OCI-LY7 (cell line): ENCODE measurements around the gene TAAR2. TPM values are rescaled to one million over a fixed set of nuclear protein-coding genes. Genes with fewer than 3 reads are reported as not detected.
"Not testable (repeated sequence)": the region's sequence is repeated elsewhere in the genome, so short reads cannot be mapped to it uniquely, and the experiment has no call there.

Experiments used
- BruUV-seq: library from RNA; stranded (reverse); fragments of 400-500 nt; replicated peaks from 2 replicates; lab custom pipeline; 2021; lab: Mats Ljungman, UMichigan
- CTCF ChIA-PET: fragments of 300-600 bp; sonication (Branson Sonifier 250); formaldehyde crosslinking; loops from one replicate; lab custom pipeline; 2022; ENCODE audit warnings: antibody characterized with exemption; ENCODE audit not compliant: unreplicated experiment; lab: Charles Lee
- POLR2A ChIA-PET: fragments of 300-600 bp; sonication (Branson Sonifier 250); formaldehyde crosslinking; loops from one replicate; lab custom pipeline; 2022; ENCODE audit warnings: antibody characterized with exemption; lab: Charles Lee
- DNase-seq: peaks from one replicate; pipeline ENCODE4 v3.0.0-alpha.2; 2015; ENCODE audit warnings: low spot score
- H2AFZ ChIP-seq: fragments of 200-600 bp; sonication (generic), shearing (Covaris generic); 2 replicates; pipeline ENCODE4 v1.6.1; 2014; ENCODE audit warnings: mild to moderate bottlenecking, antibody characterized with exemption, low read length, moderate library complexity
- H3K27ac ChIP-seq: fragments of 200-600 bp; sonication (generic); 2 replicates; pipeline ENCODE4 v1.5.1; 2014; ENCODE audit warnings: mixed run types, low read depth, mild to moderate bottlenecking, moderate library complexity, low read length, inconsistent platforms; ENCODE audit not compliant: poor library complexity, severe bottlenecking
- H3K36me3 ChIP-seq: fragments of 200-600 bp; sonication (generic); 2 replicates; pipeline ENCODE4 v1.6.1; 2014; ENCODE audit warnings: mild to moderate bottlenecking, antibody characterized with exemption, low read length, moderate library complexity, mixed read lengths; ENCODE audit not compliant: insufficient read depth
- H3K4me1 ChIP-seq: fragments of 200-600 bp; sonication (generic); 2 replicates; pipeline ENCODE4 v1.5.1; 2014; ENCODE audit warnings: mild to moderate bottlenecking, low read length; ENCODE audit not compliant: insufficient read depth, poor library complexity, severe bottlenecking
- H3K4me2 ChIP-seq: fragments of 200-600 bp; sonication (generic); 2 replicates; pipeline ENCODE4 v1.6.1; 2014; ENCODE audit warnings: mild to moderate bottlenecking, low read length
- H3K4me3 ChIP-seq: fragments of 200-600 bp; sonication (generic); 2 replicates; pipeline ENCODE4 v1.5.1; 2014; ENCODE audit warnings: mild to moderate bottlenecking, low read depth, low read length; ENCODE audit not compliant: poor library complexity, severe bottlenecking
- H3K79me2 ChIP-seq: fragments of 200-600 bp; sonication (generic); 2 replicates; pipeline ENCODE4 v1.6.1; 2016; ENCODE audit warnings: low read depth, mild to moderate bottlenecking, low read length, moderate library complexity, mixed read lengths; ENCODE audit not compliant: insufficient read depth
- H3K9me2 ChIP-seq: fragments of 200-600 bp; sonication (generic); 2 replicates; pipeline ENCODE4 v1.6.1; 2016; ENCODE audit warnings: mild to moderate bottlenecking, low read length, mixed read lengths; ENCODE audit not compliant: insufficient read depth
- H3K9me3 ChIP-seq: fragments of 200-600 bp; sonication (generic); 2 replicates; pipeline ENCODE4 v1.6.1; 2014; ENCODE audit warnings: mild to moderate bottlenecking, mixed run types, low read length, mixed read lengths
- H4K20me1 ChIP-seq: fragments of 200-600 bp; sonication (generic); 2 replicates; pipeline ENCODE4 v1.6.1; 2014; ENCODE audit warnings: mild to moderate bottlenecking, antibody characterized with exemption, low read length, moderate library complexity, mixed read lengths; ENCODE audit not compliant: insufficient read depth
- EZH2phosphoT487 ChIP-seq: fragments of 200-600 bp; sonication (generic); IDR thresholded peaks from 2 replicates; pipeline ENCODE4 v1.6.1; 2018; ENCODE audit warnings: low read depth, borderline replicate concordance, mild to moderate bottlenecking, mixed run types, antibody characterized with exemption, low read length, moderate library complexity, mixed read lengths
- intact Hi-C: fragments of 100-400 bp; cut with micrococcal nuclease; formaldehyde crosslinking; loops from one replicate; pipeline ENCODE4 v1.10.0; 2022; ENCODE audit not compliant: unreplicated experiment
- total RNA-seq, 2 experiments: library from RNA; depleted of rRNA in 1 of 2; stranded (reverse); fragments of >200 nt in 1 of 2; shearing (Covaris generic) in 1 of 2; gene quantifications; 2 replicates each; pipeline ENCODE4 v1.2.3, GENCODE V29; 2014 to 2022
- TF ChIP-seq, protein P1 (sequence below): fragments of 200-600 bp; sonication (generic); conservative IDR thresholded peaks from 2 replicates; pipeline ENCODE4 v1.5.1; 2014; ENCODE audit warnings: mild to moderate bottlenecking, antibody characterized with exemption, low read length, moderate library complexity, mixed read lengths

The TAAR2 gene
- total RNA-seq, 2 experiments from 2014 or later: not detected

DNA sequence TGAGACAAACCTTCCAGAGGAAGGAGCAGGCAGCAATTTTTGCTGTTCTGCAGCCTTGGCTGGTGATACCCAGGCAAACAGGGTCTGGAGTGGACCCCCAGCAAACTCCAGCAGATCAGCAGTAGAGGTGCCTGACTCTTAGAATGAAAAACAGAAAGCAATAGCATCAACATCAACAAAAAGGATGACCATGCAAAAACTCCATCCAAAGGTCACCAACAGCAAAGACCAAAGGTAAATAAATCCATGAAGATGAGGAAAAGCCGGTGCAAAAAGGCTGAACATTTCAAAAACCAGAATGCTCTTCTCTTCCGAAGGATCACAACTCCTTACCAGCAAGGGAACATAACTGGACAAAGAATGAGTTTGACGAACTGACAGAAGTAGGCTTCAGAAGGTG is 11.8 kb upstream of the TAAR2 start:
- CTCF ChIA-PET: not testable (repeated sequence)

DNA sequence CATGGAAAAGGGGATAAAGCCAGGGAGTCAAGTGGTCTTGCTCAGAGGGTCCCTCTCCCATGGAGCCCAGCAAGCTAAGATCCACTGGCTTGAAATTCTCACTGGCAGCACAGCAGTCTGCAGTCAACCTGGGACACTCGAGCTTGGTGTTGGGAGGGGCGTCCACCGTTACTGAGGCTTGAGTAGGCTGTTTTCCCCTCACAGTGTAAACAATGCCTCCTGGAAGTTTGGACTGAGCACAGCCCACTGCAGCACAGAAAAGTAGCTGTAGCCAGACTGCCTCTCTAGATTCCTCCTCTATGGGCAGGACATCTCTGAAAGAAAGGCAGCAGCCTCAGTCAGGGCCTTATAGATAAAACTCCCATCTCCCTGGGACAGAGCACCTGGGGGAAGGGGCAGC is 11.2 kb upstream of the TAAR2 start:
- CTCF ChIA-PET, H3K4me1 ChIP-seq, H3K36me3 ChIP-seq, H3K79me2 ChIP-seq, H4K20me1 ChIP-seq, BruUV-seq, H3K9me2 ChIP-seq, DNase-seq, H3K9me3 ChIP-seq, H2AFZ ChIP-seq, H3K4me3 ChIP-seq, H3K27ac ChIP-seq, intact Hi-C loops, H3K4me2 ChIP-seq: not testable (repeated sequence)
- POLR2A ChIA-PET: interaction anchor here (0.6 to 2.3 kb wide), 4 partner anchors 10 to 1072 kb away, joined by 3 to 8 read pairs (median 4); no protein-coding TSS in a partner anchor

More for the DNA sequence above, 11.8 kb upstream of the TAAR2 start:
- H4K20me1 ChIP-seq, intact Hi-C loops, H3K4me3 ChIP-seq, H3K9me3 ChIP-seq, H3K27ac ChIP-seq, H3K4me2 ChIP-seq, H2AFZ ChIP-seq, H3K4me1 ChIP-seq, H3K79me2 ChIP-seq, BruUV-seq, H3K9me2 ChIP-seq, H3K36me3 ChIP-seq, DNase-seq: not testable (repeated sequence)
- POLR2A ChIA-PET: interaction anchor here (2.3 kb wide), 1 partner anchor 26 kb away, joined by 5 read pairs; no protein-coding TSS in a partner anchor

DNA sequence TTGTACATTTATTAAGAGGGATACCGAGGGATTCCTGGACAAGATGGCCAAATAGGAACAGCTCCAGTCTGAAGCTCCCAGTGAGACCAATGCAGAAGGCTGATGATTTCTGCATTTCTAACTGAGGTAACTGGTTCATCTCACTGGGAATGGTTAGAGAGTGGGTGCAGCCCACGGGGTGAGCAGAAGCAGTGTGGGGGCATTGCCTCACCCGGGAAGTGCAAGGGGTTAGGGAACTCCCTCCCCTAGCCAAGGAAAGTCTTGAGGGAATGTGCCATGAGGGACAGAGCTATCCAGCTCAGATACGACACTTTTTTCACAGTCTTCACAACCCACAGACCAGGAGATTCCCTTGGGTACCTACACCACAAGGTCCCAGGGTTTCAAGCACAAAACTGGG is 10.7 kb upstream of the TAAR2 start:
- TF ChIP-seq, protein P1, sequence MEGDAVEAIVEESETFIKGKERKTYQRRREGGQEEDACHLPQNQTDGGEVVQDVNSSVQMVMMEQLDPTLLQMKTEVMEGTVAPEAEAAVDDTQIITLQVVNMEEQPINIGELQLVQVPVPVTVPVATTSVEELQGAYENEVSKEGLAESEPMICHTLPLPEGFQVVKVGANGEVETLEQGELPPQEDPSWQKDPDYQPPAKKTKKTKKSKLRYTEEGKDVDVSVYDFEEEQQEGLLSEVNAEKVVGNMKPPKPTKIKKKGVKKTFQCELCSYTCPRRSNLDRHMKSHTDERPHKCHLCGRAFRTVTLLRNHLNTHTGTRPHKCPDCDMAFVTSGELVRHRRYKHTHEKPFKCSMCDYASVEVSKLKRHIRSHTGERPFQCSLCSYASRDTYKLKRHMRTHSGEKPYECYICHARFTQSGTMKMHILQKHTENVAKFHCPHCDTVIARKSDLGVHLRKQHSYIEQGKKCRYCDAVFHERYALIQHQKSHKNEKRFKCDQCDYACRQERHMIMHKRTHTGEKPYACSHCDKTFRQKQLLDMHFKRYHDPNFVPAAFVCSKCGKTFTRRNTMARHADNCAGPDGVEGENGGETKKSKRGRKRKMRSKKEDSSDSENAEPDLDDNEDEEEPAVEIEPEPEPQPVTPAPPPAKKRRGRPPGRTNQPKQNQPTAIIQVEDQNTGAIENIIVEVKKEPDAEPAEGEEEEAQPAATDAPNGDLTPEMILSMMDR: no peak
- no peak for TF ChIP-seq EZH2phosphoT487

DNA sequence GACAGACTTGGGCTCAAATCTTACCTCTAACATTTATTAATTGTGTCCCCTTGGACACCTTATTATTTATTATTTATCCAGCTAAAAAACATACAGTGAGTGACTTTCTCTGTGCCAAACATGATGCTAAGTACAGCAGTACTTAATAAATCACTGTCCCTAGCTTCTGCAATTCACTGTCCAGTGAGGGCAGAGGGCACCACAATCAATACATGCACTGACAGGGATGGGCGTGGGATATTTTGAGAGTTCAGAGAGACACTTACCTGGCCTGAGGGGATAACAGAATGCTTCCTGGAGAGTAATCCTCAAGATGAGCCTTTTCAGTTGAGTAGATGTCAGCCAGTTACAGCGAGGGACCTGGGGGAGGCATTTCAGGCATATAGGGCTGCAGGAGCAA is 9.3 kb upstream of the TAAR2 start:
- H3K4me1 ChIP-seq: no peaks in the 10 kb centered on the region
- H3K36me3 ChIP-seq: no peaks in the 10 kb centered on the region
- H4K20me1 ChIP-seq: no peaks in the 10 kb centered on the region
- no peak for DNase-seq
- TF ChIP-seq EZH2phosphoT487: no peak
- TF ChIP-seq, protein P1: no peak
- no peak overlapping the region for H3K27ac ChIP-seq
- intact Hi-C loops: no loop called here
- POLR2A ChIA-PET: interaction anchor here (0.5 to 1.2 kb wide), 3 partner anchors 8 to 37 kb away, joined by 3 to 7 read pairs (median 4); no protein-coding TSS in a partner anchor
- BruUV-seq: no TSS peak
- H3K4me2 ChIP-seq: no peak overlapping the region
- no peaks in the 10 kb centered on the region for H3K9me2 ChIP-seq
- CTCF ChIA-PET: no interaction called here
- H3K9me3 ChIP-seq: no peaks in the 10 kb centered on the region
- H3K4me3 ChIP-seq: no peak overlapping the region
- H2AFZ ChIP-seq: no peak overlapping the region
- H3K79me2 ChIP-seq: no peaks in the 10 kb centered on the region

More for the DNA sequence above, 10.7 kb upstream of the TAAR2 start:
- BruUV-seq: no TSS peak
- Histone ChIP-seq H2AFZ (no peak overlapping the region), H3K27ac (no peak overlapping the region), H4K20me1 (no peaks in the 10 kb centered on the region), H3K4me1 (peaks cover 9% of the 10 kb centered on the region), H3K4me2 (no peak overlapping the region), H3K9me3 (no peaks in the 10 kb centered on the region), H3K9me2 (no peaks in the 10 kb centered on the region), H3K79me2 (no peaks in the 10 kb centered on the region), H3K4me3 (no peak overlapping the region), H3K36me3 (no peaks in the 10 kb centered on the region)
- no peak for DNase-seq
- CTCF ChIA-PET: no interaction called here
- intact Hi-C loops: no loop called here
- POLR2A ChIA-PET: interaction anchor here (0.6 to 1.5 kb wide), 3 partner anchors 10 to 1072 kb away, joined by 3 to 8 read pairs (median 3); no protein-coding TSS in a partner anchor
